Lower leg skin (tissue), 4 donors: ENCODE measurements around the gene DDX51. TPM values are rescaled to one million over a fixed set of nuclear protein-coding genes. Genes with fewer than 3 reads are reported as not detected.

Source experiments
- DNase-seq, 2 donors: peaks; one replicate each; pipeline ENCODE4 v3.0.0-alpha.2; 2019; ENCODE audit warnings: low spot score in 2 of 2
- H3K4me3 ChIP-seq: fragments of 200-600 bp; sonication (generic); 2 replicates; pipeline ENCODE4 v1.5.1; 2017; ENCODE audit warnings: mild to moderate bottlenecking, low read depth; ENCODE audit not compliant: poor library complexity, severe bottlenecking
- POLR2A ChIP-seq, 2 donors: fragments of 450-650 bp; IDR thresholded peaks; one replicate each; pipeline ENCODE4 v1.6.1; 2016 to 2017; ENCODE audit warnings: antibody characterized with exemption in 2 of 2, mild to moderate bottlenecking in 1 of 2, moderate library complexity in 1 of 2
- WGBS, 2 donors: methylation state at CpG; one replicate each; pipeline ENCODE4 v1.1.5; 2018; 5-methylcytosine and 5-hydroxymethylcytosine counted together
- intact Hi-C: fragments of 100-400 bp; cut with DNase I; formaldehyde crosslinking; loops from one replicate; pipeline ENCODE4 v1.15.0; 2023; ENCODE audit warnings: low total_unique reads
- total RNA-seq, 4 donors: library from RNA; depleted of rRNA; stranded (reverse); fragments of >200 nt; gene quantifications; one replicate each; pipeline ENCODE4 v1.1.0, GENCODE V29; 2016
- TF ChIP-seq, protein P1 (sequence below), 3 donors: fragments of 450-650 bp; IDR thresholded peaks; one replicate each; pipeline ENCODE4 v1.5.1; 2016; ENCODE audit warnings: antibody characterized with exemption in 3 of 3, mild to moderate bottlenecking in 3 of 3, moderate library complexity in 2 of 3

DDX51 gene
- total RNA-seq, 4 donors from 2014 or later, result 11.1 to 31.8 (median 19.2) TPM

DNA sequence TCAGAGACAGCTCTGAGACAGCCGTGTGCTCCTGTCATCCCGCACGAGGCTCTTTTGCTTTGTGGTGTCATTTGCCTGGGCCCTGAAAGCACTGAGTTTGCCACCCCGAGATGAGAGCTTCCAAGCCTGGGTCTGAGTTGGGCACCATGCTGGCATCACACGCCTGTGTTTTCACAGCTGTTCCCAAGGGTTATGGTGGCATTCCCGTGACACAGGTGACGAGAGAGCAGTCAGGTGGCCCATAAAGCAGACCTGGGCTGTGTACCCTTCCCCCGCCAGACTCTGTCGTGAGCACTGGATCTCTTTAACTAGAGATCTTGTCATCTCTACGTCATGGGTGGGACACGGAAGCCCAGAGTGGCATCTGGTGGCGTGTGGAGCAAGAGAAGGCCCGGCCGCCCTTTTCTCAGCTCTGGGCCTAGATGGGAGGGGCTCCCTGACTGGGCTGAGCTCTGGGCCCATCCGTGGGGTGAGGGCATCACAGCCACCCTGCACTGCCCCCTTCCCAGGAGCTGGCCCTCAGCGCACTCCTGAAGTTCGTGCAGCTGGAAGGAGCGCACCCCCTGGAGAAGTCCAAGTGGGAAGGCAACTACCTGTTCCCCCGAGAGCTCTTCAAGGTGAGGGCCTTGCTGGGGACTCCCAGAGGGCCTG is 2.8 kb upstream of the DDX51 start:
- DNase-seq, result peak in 1 of 2 donors; percentile 71
- intact Hi-C loops, result no loop called here
- WGBS, 2 donors, result 94 to 97% methylated on average over 18 to 19 of the region's 19 CpGs
- no peak overlapping the region for H3K4me3 ChIP-seq
- TF ChIP-seq POLR2A (IDR thresholded peaks at IDR 0.05), result no peak
- TF ChIP-seq, protein P1, sequence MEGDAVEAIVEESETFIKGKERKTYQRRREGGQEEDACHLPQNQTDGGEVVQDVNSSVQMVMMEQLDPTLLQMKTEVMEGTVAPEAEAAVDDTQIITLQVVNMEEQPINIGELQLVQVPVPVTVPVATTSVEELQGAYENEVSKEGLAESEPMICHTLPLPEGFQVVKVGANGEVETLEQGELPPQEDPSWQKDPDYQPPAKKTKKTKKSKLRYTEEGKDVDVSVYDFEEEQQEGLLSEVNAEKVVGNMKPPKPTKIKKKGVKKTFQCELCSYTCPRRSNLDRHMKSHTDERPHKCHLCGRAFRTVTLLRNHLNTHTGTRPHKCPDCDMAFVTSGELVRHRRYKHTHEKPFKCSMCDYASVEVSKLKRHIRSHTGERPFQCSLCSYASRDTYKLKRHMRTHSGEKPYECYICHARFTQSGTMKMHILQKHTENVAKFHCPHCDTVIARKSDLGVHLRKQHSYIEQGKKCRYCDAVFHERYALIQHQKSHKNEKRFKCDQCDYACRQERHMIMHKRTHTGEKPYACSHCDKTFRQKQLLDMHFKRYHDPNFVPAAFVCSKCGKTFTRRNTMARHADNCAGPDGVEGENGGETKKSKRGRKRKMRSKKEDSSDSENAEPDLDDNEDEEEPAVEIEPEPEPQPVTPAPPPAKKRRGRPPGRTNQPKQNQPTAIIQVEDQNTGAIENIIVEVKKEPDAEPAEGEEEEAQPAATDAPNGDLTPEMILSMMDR (IDR thresholded peaks at IDR 0.05), result no peak

DNA sequence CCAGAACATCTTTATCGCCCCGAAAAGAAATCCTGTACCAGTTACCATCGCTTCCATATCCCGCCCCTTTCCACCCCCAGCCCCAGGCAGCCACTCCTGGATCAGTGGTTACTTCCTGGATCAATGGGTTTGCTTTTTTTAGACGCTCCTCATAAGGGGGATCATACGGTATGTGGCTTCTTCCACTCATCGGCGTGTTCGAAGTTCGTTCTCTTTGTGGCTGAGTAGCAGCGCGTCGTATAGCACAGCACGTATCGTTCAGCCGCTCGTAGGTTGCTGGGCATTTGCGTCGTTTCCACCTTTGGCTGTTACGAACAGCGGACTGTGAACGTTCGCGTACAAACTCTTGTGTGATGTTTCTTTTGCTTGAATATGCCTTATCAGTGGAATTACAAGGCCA is 2.0 kb upstream of the DDX51 start:
- WGBS, 2 donors, result 96% methylated on average over 24 of the region's 24 CpGs
- H3K4me3 ChIP-seq, result no peak overlapping the region
- no peak for TF ChIP-seq POLR2A (IDR thresholded peaks at IDR 0.05)
- intact Hi-C loops, result no loop called here
- peak in 1 of 2 donors; percentile 77 for DNase-seq

DNA sequence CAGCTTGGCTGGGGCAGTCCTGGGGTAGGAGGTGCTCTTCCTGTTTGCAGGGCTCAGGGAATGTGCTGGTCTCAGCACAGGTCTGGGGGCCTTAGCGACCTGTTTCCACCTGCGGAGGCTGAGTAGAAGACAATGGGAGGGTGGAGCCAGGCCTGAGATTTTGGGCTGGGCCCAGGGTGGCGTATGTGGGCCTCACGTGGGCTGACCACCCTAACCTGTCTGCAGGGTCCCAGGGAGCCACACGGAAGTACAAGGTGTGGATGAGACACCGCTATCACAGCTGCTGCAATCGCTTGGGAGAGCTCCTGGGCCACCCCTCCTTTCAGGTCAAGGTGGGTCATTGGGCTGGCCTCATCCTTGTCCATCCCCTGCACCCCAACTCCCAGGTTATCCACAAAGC is 1.2 kb upstream of the DDX51 start:
- WGBS, 2 donors, result 78 to 82% methylated on average over 7 of the region's 7 CpGs
- H3K4me3 ChIP-seq, result no peak overlapping the region
- peak in 1 of 2 donors; percentile 77 for DNase-seq
- TF ChIP-seq, protein P1 (IDR thresholded peaks at IDR 0.05), result no peak
- no peak for TF ChIP-seq POLR2A (IDR thresholded peaks at IDR 0.05)
- intact Hi-C loops, result no loop called here

DNA sequence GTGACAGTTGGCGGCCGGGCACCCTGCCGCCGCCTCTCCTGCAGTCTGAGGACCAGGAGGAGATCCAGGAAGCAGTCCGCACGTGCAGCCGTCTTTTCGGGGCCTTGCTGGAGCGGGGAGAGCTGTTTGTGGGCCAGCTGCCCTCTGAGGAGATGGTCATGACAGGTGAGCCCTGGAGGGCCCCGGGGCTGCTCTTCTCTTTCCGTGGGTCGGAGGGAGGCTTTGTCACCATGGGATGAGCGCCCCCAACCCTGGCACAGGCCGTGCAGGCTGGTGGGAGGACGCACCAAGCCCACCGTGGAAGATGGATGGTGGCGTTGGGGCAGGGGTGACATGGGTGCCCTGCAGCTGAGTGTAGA is 670 bp upstream of the DDX51 start:
- intact Hi-C loops, result no loop called here
- no peak for TF ChIP-seq POLR2A (IDR thresholded peaks at IDR 0.05)
- TF ChIP-seq, protein P1 (IDR thresholded peaks at IDR 0.05), result no peak
- WGBS, 2 donors, result 4% methylated on average over 9 to 17 of the region's 17 CpGs
- DNase-seq, result no peak
- H3K4me3 ChIP-seq, result peak overlapping the region; percentile 91

DNA sequence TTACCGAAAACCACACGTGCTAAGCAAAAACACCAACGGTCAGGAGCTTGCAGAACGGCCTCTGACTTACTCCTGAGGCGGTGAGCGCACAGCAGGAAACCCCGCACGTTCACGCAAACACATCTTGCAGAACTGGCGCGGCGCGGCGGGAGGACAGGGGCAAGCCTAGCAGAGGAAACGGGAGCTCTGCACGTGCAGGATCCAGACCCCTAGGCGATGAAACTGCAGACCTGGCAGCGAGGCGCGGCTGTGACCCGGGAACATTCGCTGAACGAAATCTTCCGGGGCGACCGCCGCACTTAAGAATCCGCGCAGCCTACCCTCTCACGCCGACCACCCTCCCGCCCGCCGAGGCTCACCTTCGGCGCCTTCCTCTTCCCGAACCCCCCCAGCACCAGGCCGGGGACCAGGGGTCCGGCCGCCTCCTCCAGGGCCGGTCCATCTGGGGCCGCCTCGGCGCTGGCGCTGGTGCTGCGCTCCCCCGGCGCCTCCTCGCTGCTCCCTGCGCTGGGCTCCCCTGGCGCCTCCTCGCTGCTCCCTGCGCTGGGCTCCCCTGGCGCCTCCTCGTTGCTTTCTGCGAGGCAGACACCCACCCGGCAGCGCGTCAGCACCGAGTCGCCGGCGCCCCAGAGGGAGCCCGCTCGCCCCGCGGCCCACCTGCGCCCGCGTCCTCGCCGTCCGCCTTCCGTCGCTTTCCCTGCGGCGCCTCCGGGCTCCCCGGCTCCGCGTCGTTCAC is 615 bp downstream of the DDX51 start:
- peak in 1 of 2 donors; percentile 85 for DNase-seq
- no peak for TF ChIP-seq POLR2A (IDR thresholded peaks at IDR 0.05)
- TF ChIP-seq, protein P1 (IDR thresholded peaks at IDR 0.05), result no peak
- H3K4me3 ChIP-seq, result peak overlapping the region; percentile 91
- 1% methylated on average over 57 to 77 of the region's 82 CpGs for WGBS, 2 donors
- intact Hi-C loops, result no loop called here

DNA sequence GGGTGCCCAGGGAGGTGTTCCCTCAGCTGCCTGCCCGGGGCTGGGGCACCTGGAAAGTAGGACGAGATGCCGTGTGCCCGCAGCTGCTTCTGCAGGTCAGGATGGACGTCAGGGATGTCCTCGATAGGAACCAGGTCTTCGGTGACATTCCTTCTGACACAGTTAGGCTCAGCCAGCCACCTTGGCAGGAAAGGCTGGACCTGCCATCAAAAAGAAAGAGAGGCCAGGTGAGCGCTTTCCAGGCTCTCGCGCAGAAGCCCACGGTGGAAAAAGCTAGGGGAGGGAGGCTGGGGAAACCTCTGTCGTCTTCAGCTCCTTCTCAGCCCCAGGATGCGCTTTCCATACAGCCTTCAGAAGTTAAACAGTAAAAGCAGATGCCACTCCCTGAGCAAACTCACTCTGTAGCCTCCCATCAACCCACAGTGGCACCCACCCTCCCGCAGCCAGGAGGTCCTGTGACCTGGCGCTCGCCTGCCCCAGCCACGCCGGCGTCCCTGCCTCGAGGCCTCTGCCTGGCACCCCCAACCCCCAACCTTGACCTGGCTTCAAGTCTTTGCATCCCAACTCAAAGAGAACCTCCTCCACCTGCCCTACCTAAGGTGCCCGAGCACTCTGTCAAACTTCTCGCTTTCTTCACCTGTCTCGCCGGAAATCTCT is 1.3 kb downstream of the DDX51 start:
- TF ChIP-seq, protein P1 (IDR thresholded peaks at IDR 0.05), result no peak
- TF ChIP-seq POLR2A (IDR thresholded peaks at IDR 0.05), result no peak
- intact Hi-C loops, result no loop called here
- WGBS, 2 donors, result 76 to 80% methylated on average over 24 of the region's 24 CpGs
- DNase-seq, result peak in 1 of 2 donors; percentile 84
- no peak overlapping the region for H3K4me3 ChIP-seq
